ENCODE data around the gene GFY.

GFY gene

DNA sequence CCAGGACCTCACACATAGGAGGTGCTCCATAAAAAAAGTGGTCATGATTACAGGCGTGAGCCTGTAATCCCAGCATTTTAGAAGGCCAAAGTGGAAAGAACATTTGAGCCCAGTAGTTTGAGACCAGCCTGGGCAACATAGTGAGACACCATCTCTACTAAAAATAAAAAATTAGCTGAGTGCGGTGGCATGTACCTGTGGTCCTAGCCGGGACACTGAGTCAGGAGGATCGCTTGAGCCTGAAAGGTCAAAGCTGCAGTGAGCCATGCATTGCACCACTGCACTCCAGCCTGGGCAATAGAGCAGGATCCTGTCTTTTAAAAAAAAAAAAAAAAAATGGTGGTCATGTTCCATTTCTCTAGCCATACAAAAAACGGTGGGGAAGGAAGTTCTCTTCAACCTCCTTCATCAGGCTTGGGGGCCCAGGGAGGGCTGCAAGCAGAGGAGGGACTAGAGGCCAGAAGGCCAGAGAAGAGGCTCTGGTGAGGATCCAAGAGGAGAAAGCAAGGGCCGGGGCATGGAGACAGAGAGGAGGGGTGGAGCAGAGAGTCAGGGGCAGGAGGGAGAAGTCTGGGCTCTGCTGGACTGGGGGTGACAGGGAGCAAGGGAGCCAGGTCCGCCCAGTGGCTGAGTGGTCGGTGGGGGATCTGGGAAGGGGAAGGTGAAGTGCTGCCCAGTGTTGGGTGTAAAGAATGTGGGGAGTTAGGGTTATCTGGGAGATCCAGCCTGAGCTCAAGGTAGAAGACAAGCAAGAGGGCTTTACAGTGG lies 28.3 kb upstream of the GFY start:
- no peak for DNase-seq (ENCODE audit: low spot score)
- Histone ChIP-seq H3K18ac (ENCODE audit: low read length) (no peak overlapping the region), H3K4me1 (ENCODE audit: control insufficient read depth in 2 of 2, insufficient read depth in 1 of 2, low read depth in 1 of 2, low read length in 2 of 2) (peaks cover 4 to 23% of the 10 kb centered on the region in 2 donors), H2AFZ (ENCODE audit: low read length) (no peak overlapping the region), H4K8ac (ENCODE audit: low read depth, low read length) (no peak overlapping the region), H2BK5ac (ENCODE audit: low read length) (peak overlapping the region; percentile 73), H2AK5ac (ENCODE audit: low read depth, low read length) (peak overlapping the region; percentile 56), H3K9me3 (replicated peaks in 1 of 2; ENCODE audit: control insufficient read depth in 2 of 2, insufficient read depth in 1 of 2, low read depth in 1 of 2, low read length in 2 of 2) (no peaks in the 10 kb centered on the region), H3K4me3 (ENCODE audit: low read length in 2 of 2) (no peak overlapping the region), H3K79me1 (ENCODE audit: low read depth, low read length) (no peaks in the 10 kb centered on the region), H2BK120ac (ENCODE audit: low read depth, low read length) (peak overlapping the region; percentile 38), H4K91ac (ENCODE audit: low read depth, low read length, poor library complexity) (no peak overlapping the region), H3K27ac (replicated peaks; ENCODE audit: low read length) (no peak overlapping the region), H3K14ac (ENCODE audit: low read length) (peak overlapping the region; percentile 49), H2BK15ac (ENCODE audit: low read length) (peak overlapping the region; percentile 81), H3K27me3 (ENCODE audit: control insufficient read depth in 3 of 3, insufficient read depth in 3 of 3, low read depth in 1 of 3, low read length in 3 of 3) (peaks cover 0 to 23% (median 0%) of the 10 kb centered on the region in 3 experiments), H3K23ac (ENCODE audit: low read depth, low read length, poor library complexity) (no peak overlapping the region), H2BK12ac (ENCODE audit: low read length) (no peak overlapping the region), H3K9ac (ENCODE audit: low read depth, low read length, poor library complexity) (no peak overlapping the region), H3K36me3 (replicated peaks in 1 of 2; ENCODE audit: control insufficient read depth in 2 of 2, insufficient read depth in 2 of 2, low read length in 2 of 2) (no peaks in the 10 kb centered on the region), H3K4me2 (ENCODE audit: insufficient read depth, low read length, poor library complexity, severe bottlenecking) (no peak overlapping the region), H3K4ac (ENCODE audit: low read length) (no peak overlapping the region)
- whole genome bisulfite sequencing, 2 donors (ENCODE audit: extremely low coverage in 2 of 2, insufficient read length in 2 of 2, insufficient replicate concordance in 1 of 2) = no CpG with 5 or more reads among the region's 8 CpGs

DNA sequence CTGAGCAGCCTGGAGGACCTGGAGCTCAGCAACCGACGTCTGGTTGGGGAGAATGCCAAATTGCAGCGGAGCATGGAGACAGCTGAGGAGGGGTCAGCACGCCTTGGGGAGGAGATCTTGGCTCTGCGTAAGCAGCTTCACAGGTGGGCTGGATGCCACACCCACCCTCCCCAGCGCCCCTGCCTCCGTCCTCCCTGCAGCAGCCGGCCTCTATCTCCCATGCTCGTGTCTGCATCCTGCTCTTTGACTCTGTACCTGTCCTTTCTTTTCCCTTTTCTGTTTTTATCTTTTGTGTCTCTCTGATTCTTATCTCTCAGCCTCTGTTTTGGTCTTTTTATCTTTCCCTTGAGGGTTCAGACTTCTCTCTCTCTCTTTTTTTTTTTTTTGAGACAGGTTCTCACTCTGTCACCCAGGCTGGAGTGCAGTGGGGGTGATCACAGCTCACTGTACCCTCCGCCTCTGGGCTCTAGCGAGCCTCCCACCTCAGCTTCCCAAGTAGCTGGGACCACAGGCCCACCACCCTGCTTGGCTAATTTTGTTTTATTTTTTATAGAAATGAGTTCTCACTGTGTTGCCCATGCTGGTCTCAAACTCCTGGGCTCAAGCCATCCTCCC lies 27.1 kb upstream of the GFY start:
- H3K4me3 ChIP-seq (ENCODE audit: low read length in 2 of 2) = no peak overlapping the region
- no peak overlapping the region for H3K14ac ChIP-seq (ENCODE audit: low read length)

DNA sequence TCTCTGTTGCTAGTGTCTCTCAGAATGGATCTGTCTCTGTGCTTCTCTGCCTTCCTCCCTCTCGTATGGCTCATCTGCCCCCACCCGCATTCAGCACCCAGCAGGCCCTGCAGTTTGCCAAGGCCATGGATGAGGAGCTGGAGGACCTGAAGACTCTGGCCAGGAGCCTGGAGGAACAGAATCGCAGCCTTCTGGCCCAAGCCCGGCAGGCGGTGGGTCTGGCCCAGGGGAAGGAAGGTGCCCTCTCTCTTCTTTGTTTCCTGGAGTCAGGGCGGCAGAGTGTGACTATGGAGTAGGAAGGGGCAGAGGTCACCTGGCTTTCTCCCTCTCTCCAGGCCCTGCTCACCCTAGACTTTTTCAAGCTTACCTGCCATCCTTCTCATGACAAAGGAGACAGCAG lies 26.3 kb upstream of the GFY start:
- peak overlapping the region; percentile 13 for H2AFZ ChIP-seq (ENCODE audit: low read length)
- no peaks in the 10 kb centered on the region for H3K36me3 ChIP-seq (replicated peaks in 1 of 2; ENCODE audit: control insufficient read depth in 2 of 2, insufficient read depth in 2 of 2, low read length in 2 of 2)
- no peak overlapping the region for H3K4ac ChIP-seq (ENCODE audit: low read length)
- DNase-seq (ENCODE audit: low spot score) = no peak
- WGBS, 2 donors (ENCODE audit: extremely low coverage in 2 of 2, insufficient read length in 2 of 2, insufficient replicate concordance in 1 of 2) = no CpG with 5 or more reads among the region's 6 CpGs
- H3K4me2 ChIP-seq (ENCODE audit: insufficient read depth, low read length, poor library complexity, severe bottlenecking) = no peak overlapping the region
- peak overlapping the region; percentile 69 for H2AK5ac ChIP-seq (ENCODE audit: low read depth, low read length)
- no peak overlapping the region for H4K8ac ChIP-seq (ENCODE audit: low read depth, low read length)
- peaks cover 9 to 33% of the 10 kb centered on the region in 2 donors for H3K4me1 ChIP-seq (ENCODE audit: control insufficient read depth in 2 of 2, insufficient read depth in 1 of 2, low read depth in 1 of 2, low read length in 2 of 2)
- peak overlapping the region; percentile 68 for H3K18ac ChIP-seq (ENCODE audit: low read length)
- H3K14ac ChIP-seq (ENCODE audit: low read length) = no peak overlapping the region
- peak overlapping the region; percentile 69 for H2BK12ac ChIP-seq (ENCODE audit: low read length)
- no peak overlapping the region for H4K91ac ChIP-seq (ENCODE audit: low read depth, low read length, poor library complexity)
- H2BK15ac ChIP-seq (ENCODE audit: low read length) = peak overlapping the region; percentile 78
- H3K9me3 ChIP-seq (replicated peaks in 1 of 2; ENCODE audit: control insufficient read depth in 2 of 2, insufficient read depth in 1 of 2, low read depth in 1 of 2, low read length in 2 of 2) = no peaks in the 10 kb centered on the region
- peak overlapping the region; percentile 61 for H2BK120ac ChIP-seq (ENCODE audit: low read depth, low read length)
- no peak overlapping the region for H3K9ac ChIP-seq (ENCODE audit: low read depth, low read length, poor library complexity)
- no peak overlapping the region for H3K27ac ChIP-seq (replicated peaks; ENCODE audit: low read length)
- peaks cover 0 to 15% (median 0%) of the 10 kb centered on the region in 3 experiments for H3K27me3 ChIP-seq (ENCODE audit: control insufficient read depth in 3 of 3, insufficient read depth in 3 of 3, low read depth in 1 of 3, low read length in 3 of 3)
- no peak overlapping the region for H3K23ac ChIP-seq (ENCODE audit: low read depth, low read length, poor library complexity)
- H3K79me1 ChIP-seq (ENCODE audit: low read depth, low read length) = no peaks in the 10 kb centered on the region
- no peak overlapping the region for H3K4me3 ChIP-seq (ENCODE audit: low read length in 2 of 2)
- peak overlapping the region; percentile 42 for H2BK5ac ChIP-seq (ENCODE audit: low read length)

More for the DNA sequence above, 27.1 kb upstream of the GFY start:
- Histone ChIP-seq H3K9ac (ENCODE audit: low read depth, low read length, poor library complexity) (no peak overlapping the region), H2BK5ac (ENCODE audit: low read length) (no peak overlapping the region), H4K91ac (ENCODE audit: low read depth, low read length, poor library complexity) (no peak overlapping the region), H2BK12ac (ENCODE audit: low read length) (no peak overlapping the region), H3K27ac (replicated peaks; ENCODE audit: low read length) (no peak overlapping the region), H3K18ac (ENCODE audit: low read length) (peak overlapping the region; percentile 38), H3K79me1 (ENCODE audit: low read depth, low read length) (no peaks in the 10 kb centered on the region), H2BK15ac (ENCODE audit: low read length) (no peak overlapping the region), H2AFZ (ENCODE audit: low read length) (no peak overlapping the region), H3K23ac (ENCODE audit: low read depth, low read length, poor library complexity) (no peak overlapping the region), H2BK120ac (ENCODE audit: low read depth, low read length) (no peak overlapping the region), H3K4me2 (ENCODE audit: insufficient read depth, low read length, poor library complexity, severe bottlenecking) (no peak overlapping the region), H3K4me1 (ENCODE audit: control insufficient read depth in 2 of 2, insufficient read depth in 1 of 2, low read depth in 1 of 2, low read length in 2 of 2) (peaks cover 4 to 26% of the 10 kb centered on the region in 2 donors), H2AK5ac (ENCODE audit: low read depth, low read length) (peak overlapping the region; percentile 56), H3K36me3 (replicated peaks in 1 of 2; ENCODE audit: control insufficient read depth in 2 of 2, insufficient read depth in 2 of 2, low read length in 2 of 2) (no peaks in the 10 kb centered on the region), H4K8ac (ENCODE audit: low read depth, low read length) (no peak overlapping the region), H3K9me3 (replicated peaks in 1 of 2; ENCODE audit: control insufficient read depth in 2 of 2, insufficient read depth in 1 of 2, low read depth in 1 of 2, low read length in 2 of 2) (no peaks in the 10 kb centered on the region), H3K27me3 (ENCODE audit: control insufficient read depth in 3 of 3, insufficient read depth in 3 of 3, low read depth in 1 of 3, low read length in 3 of 3) (peaks cover 0 to 19% (median 0%) of the 10 kb centered on the region in 3 experiments), H3K4ac (ENCODE audit: low read length) (no peak overlapping the region)
- no CpG with 5 or more reads among the region's 11 CpGs for WGBS, 2 donors (ENCODE audit: extremely low coverage in 2 of 2, insufficient read length in 2 of 2, insufficient replicate concordance in 1 of 2)
- DNase-seq (ENCODE audit: low spot score) = no peak

DNA sequence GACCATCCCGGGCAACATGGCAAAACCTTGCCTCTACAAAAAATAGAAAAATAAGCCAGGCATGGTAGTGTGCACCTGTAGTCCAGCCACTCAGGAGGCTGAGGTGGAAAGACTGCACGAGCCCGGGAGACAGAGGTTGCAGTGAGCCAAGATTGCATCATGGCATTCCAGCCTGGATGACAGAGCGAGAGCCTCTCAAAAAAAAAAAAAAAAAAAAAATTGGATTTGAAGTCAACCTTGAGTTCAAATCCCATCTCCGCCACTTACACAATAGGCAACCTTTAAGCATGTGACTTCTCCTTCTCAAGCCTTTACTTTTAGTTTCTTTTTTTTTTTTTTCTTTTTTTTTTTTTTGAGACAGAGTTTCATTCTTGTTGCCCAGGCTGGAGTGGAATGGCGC lies 25.2 kb upstream of the GFY start:
- Histone ChIP-seq H3K23ac (ENCODE audit: low read depth, low read length, poor library complexity) (no peak overlapping the region), H2AK5ac (ENCODE audit: low read depth, low read length) (no peak overlapping the region), H3K36me3 (replicated peaks in 1 of 2; ENCODE audit: control insufficient read depth in 2 of 2, insufficient read depth in 2 of 2, low read length in 2 of 2) (no peaks in the 10 kb centered on the region), H3K27ac (replicated peaks; ENCODE audit: low read length) (no peak overlapping the region), H2BK12ac (ENCODE audit: low read length) (no peak overlapping the region), H3K4me3 (ENCODE audit: low read length in 2 of 2) (no peak overlapping the region), H4K8ac (ENCODE audit: low read depth, low read length) (no peak overlapping the region), H2BK15ac (ENCODE audit: low read length) (no peak overlapping the region), H3K4ac (ENCODE audit: low read length) (no peak overlapping the region), H3K4me2 (ENCODE audit: insufficient read depth, low read length, poor library complexity, severe bottlenecking) (no peak overlapping the region), H2AFZ (ENCODE audit: low read length) (no peak overlapping the region), H2BK5ac (ENCODE audit: low read length) (no peak overlapping the region), H3K27me3 (ENCODE audit: control insufficient read depth in 3 of 3, insufficient read depth in 3 of 3, low read depth in 1 of 3, low read length in 3 of 3) (peaks cover 0 to 15% (median 0%) of the 10 kb centered on the region in 3 experiments), H3K79me1 (ENCODE audit: low read depth, low read length) (no peaks in the 10 kb centered on the region), H2BK120ac (ENCODE audit: low read depth, low read length) (no peak overlapping the region), H3K18ac (ENCODE audit: low read length) (no peak overlapping the region), H3K14ac (ENCODE audit: low read length) (no peak overlapping the region), H3K4me1 (ENCODE audit: control insufficient read depth in 2 of 2, insufficient read depth in 1 of 2, low read depth in 1 of 2, low read length in 2 of 2) (peaks cover 10 to 30% of the 10 kb centered on the region in 2 donors), H3K9me3 (replicated peaks in 1 of 2; ENCODE audit: control insufficient read depth in 2 of 2, insufficient read depth in 1 of 2, low read depth in 1 of 2, low read length in 2 of 2) (no peaks in the 10 kb centered on the region), H4K91ac (ENCODE audit: low read depth, low read length, poor library complexity) (no peak overlapping the region), H3K9ac (ENCODE audit: low read depth, low read length, poor library complexity) (no peak overlapping the region)
- no peak for DNase-seq (ENCODE audit: low spot score)
- no CpG with 5 or more reads among the region's 6 CpGs for WGBS, 2 donors (ENCODE audit: extremely low coverage in 2 of 2, insufficient read length in 2 of 2, insufficient replicate concordance in 1 of 2)
